Uterus (tissue), 2 donors: ENCODE data around the gene PRPS1L1.

Source experiments
- POLR2A ChIP-seq, 2 donors: fragments of 450-650 bp; IDR thresholded peaks; one replicate each; pipeline ENCODE4 v1.6.1; 2016; ENCODE audit warnings: antibody characterized with exemption in 2 of 2, mild to moderate bottlenecking in 1 of 2, moderate library complexity in 1 of 2
- TF ChIP-seq, protein P1 (sequence below), 4 experiments: fragments of 200-600 bp in 2 of 4; fragments of 450-650 bp in 2 of 4; sonication (generic) in 2 of 4; IDR thresholded peaks; one replicate each; pipeline ENCODE4 v1.5.1; 2016 to 2019; ENCODE audit warnings: antibody characterized with exemption in 4 of 4, mild to moderate bottlenecking in 2 of 4, moderate library complexity in 1 of 4

DNA sequence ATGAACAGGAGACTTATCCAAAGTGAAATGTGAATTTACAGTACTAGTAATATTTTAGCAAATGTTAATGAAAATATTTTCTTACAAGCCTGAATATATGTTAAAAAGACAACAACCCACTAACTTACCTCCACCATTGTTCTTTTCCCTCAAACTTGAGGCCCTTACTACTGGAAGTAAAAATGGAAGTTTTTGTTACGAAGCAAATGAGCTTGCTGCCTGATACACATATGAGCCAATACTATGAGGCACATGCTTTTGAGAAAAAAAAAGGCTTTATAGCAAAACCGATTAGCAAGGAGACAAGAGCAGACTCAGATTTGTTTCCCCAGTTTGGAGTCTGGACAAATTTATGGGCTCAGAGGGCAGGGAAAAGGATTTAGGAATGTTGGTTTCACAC is 29.0 kb downstream of the PRPS1L1 start:
- TF ChIP-seq, protein P1, sequence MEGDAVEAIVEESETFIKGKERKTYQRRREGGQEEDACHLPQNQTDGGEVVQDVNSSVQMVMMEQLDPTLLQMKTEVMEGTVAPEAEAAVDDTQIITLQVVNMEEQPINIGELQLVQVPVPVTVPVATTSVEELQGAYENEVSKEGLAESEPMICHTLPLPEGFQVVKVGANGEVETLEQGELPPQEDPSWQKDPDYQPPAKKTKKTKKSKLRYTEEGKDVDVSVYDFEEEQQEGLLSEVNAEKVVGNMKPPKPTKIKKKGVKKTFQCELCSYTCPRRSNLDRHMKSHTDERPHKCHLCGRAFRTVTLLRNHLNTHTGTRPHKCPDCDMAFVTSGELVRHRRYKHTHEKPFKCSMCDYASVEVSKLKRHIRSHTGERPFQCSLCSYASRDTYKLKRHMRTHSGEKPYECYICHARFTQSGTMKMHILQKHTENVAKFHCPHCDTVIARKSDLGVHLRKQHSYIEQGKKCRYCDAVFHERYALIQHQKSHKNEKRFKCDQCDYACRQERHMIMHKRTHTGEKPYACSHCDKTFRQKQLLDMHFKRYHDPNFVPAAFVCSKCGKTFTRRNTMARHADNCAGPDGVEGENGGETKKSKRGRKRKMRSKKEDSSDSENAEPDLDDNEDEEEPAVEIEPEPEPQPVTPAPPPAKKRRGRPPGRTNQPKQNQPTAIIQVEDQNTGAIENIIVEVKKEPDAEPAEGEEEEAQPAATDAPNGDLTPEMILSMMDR (IDR thresholded peaks at IDR 0.05) = no peak
- TF ChIP-seq POLR2A (IDR thresholded peaks at IDR 0.05) = no peak
